WTC11 (cell line): ENCODE data around the gene RYR1.

Experiments used
- ATF1 ChIP-seq: sonication (generic); formaldehyde crosslinking; IDR thresholded peaks from 2 replicates; pipeline ENCODE4 v1.8.1; 2023; ENCODE audit warnings: mild to moderate bottlenecking, moderate library complexity, missing genetic modification reagents
- JUN ChIP-seq: sonication (generic); formaldehyde crosslinking; IDR thresholded peaks from 2 replicates; pipeline ENCODE4 v1.8.0; 2023; ENCODE audit warnings: mild to moderate bottlenecking, missing genetic modification reagents
- TEAD4 ChIP-seq: sonication (generic); formaldehyde crosslinking; IDR thresholded peaks from 2 replicates; pipeline ENCODE4 v1.8.0; 2022; ENCODE audit warnings: mild to moderate bottlenecking, missing genetic modification reagents
- TF ChIP-seq, protein P1 (sequence below): fragments of 200-600 bp; IDR thresholded peaks from 2 replicates; pipeline ENCODE4 v1.8.0; 2022; ENCODE audit warnings: antibody characterized with exemption

DNA sequence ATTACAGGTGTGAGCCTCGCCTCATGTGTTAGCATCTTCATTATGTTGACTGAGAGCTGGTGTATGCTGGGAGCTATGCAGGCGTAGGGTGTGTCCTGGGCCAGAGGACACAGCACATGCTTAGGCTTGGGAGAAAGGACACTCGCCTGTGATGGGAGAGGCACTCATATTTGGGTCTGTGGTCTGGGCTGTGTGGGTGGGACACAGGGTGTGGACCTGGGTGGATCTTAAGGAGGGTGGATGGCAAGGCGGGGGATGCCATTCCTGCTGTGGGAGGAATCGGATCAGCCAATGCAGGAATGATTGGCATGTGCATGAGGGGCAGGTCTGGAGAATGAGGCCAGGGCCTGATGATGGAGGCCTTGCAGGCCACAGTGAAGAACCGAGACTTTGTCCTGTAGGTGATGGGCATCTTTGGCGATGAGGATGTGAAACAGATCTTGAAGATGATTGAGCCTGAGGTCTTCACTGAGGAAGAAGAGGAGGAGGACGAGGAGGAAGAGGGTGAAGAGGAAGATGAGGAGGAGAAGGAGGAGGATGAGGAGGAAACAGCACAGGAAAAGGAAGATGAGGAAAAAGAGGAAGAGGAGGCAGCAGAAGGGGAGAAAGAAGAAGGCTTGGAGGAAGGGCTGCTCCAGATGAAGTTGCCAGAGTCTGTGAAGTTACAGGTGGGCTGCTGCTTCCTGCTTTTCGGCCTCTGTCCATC lies 55.4 kb downstream of the RYR1 start:
- TF ChIP-seq, protein P1, sequence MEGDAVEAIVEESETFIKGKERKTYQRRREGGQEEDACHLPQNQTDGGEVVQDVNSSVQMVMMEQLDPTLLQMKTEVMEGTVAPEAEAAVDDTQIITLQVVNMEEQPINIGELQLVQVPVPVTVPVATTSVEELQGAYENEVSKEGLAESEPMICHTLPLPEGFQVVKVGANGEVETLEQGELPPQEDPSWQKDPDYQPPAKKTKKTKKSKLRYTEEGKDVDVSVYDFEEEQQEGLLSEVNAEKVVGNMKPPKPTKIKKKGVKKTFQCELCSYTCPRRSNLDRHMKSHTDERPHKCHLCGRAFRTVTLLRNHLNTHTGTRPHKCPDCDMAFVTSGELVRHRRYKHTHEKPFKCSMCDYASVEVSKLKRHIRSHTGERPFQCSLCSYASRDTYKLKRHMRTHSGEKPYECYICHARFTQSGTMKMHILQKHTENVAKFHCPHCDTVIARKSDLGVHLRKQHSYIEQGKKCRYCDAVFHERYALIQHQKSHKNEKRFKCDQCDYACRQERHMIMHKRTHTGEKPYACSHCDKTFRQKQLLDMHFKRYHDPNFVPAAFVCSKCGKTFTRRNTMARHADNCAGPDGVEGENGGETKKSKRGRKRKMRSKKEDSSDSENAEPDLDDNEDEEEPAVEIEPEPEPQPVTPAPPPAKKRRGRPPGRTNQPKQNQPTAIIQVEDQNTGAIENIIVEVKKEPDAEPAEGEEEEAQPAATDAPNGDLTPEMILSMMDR = no peak
- TF ChIP-seq JUN (CRISPR knock-in tag) (no peak), ATF1 (CRISPR knock-in tag) (no peak), TEAD4 (CRISPR knock-in tag) (no peak)
